Activated naive CD8-positive, alpha-beta T cell treated with anti-CD3 and anti-CD28 coated beads, Interleukin-2, amount 50 U/mL, for 24 hours (primary cell): ENCODE data around the gene WDR55.
"Not testable (repeated sequence)": the region's sequence is repeated elsewhere in the genome, so short reads cannot be mapped to it uniquely, and the experiment has no call there.

Source experiments
- ATAC-seq: fragments of 150-1000 bp; cut with Tn5 transposase; one replicate; pipeline ENCODE4 v1.10.0; 2021
- DNase-seq: peaks from one replicate; pipeline ENCODE4 v3.0.0; 2021
- H3K27ac Mint-ChIP-seq: one replicate; pipeline ENCODE4 v1.8.0; 2021; ENCODE audit warnings: mild to moderate bottlenecking, mixed read lengths
- H3K27me3 Mint-ChIP-seq: one replicate; pipeline ENCODE4 v1.8.0; 2021; ENCODE audit warnings: mixed read lengths
- H3K36me3 Mint-ChIP-seq: one replicate; pipeline ENCODE4 v1.8.0; 2021; ENCODE audit warnings: low read depth, mixed read lengths
- H3K4me1 Mint-ChIP-seq: one replicate; pipeline ENCODE4 v1.8.0; 2021; ENCODE audit warnings: mixed read lengths
- H3K4me3 Mint-ChIP-seq: one replicate; pipeline ENCODE4 v1.8.0; 2021; ENCODE audit warnings: mild to moderate bottlenecking, moderate library complexity, mixed read lengths
- H3K9me3 Mint-ChIP-seq: one replicate; pipeline ENCODE4 v1.8.0; 2021; ENCODE audit warnings: mixed read lengths

WDR55 gene

DNA sequence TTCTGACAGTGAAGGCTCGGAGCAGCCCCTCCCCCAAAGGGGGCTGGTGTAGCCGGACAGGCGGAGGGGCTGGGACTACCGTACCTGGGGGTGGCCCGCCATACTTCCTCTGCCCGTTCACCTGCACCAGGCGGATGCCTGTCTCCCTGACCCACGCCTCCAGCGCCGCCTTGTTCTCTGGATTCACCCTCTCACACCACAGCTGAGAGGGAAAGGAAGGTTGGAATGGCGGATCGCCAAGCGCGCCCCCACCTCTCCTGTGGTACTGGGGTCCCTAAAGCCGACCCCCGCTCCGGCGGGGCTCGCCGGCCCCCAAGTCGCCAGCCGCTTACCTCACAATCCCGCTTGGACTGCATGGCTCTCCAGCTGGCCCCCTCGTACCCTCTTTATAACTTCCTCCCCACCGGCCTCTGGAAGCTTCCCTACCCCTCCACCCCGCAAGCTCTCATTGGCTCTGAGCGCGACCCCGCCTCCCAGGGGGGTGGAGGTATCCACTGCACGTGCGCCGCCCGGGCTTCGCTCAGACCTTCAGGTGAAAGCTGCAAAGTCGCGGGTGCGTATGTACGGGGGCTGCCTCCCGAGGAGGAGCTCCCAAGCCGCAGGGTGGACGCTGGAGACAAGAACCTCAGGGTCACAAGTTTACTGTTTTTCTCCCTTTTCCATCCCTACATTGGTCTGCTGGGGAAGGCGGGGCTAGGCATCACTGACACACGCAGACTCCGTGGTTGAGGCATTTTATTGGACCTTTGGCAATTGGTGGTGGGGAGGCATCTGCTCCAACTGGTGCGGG, 8.7 kb downstream of the WDR55 start, which contains the start of gene DND1:
Gene DND1 (minus strand): TSS at position 390 of the 790 bp plus-strand sequence. CDS start 34 bp downstream, at position 356.
- ATAC-seq (no peak), DNase-seq (no peak)
- H3K36me3 Mint-ChIP-seq: peaks cover 58% of the 10 kb centered on the region
- H3K27ac Mint-ChIP-seq: no peak within 1 kb of the TSS
- no peak within 1 kb of the TSS for H3K4me3 Mint-ChIP-seq
- no peaks in the 10 kb centered on the region for H3K9me3 Mint-ChIP-seq
- no peaks in the 10 kb centered on the region for H3K27me3 Mint-ChIP-seq
- H3K4me1 Mint-ChIP-seq: peaks cover 3% of the 10 kb centered on the region

GRCh38 chr5:140674211-140674610, 9.5 kb downstream of the WDR55 start:
- peak; percentile 15 for ATAC-seq
- Mint-ChIP-seq H3K9me3 (no peaks in the 10 kb centered on the region), H3K4me3 (no peak overlapping the region), H3K27ac (no peak overlapping the region), H3K36me3 (peaks cover 49% of the 10 kb centered on the region), H3K27me3 (no peaks in the 10 kb centered on the region), H3K4me1 (peaks cover 3% of the 10 kb centered on the region)
- DNase-seq: no peak

- Mint-ChIP-seq H3K4me3 (no peak overlapping the region), H3K36me3 (peaks cover 46% of the 10 kb centered on the region), H3K27me3 (no peaks in the 10 kb centered on the region), H3K9me3 (no peaks in the 10 kb centered on the region), H3K4me1 (peaks cover 3% of the 10 kb centered on the region), H3K27ac (no peak overlapping the region)
- no peak for ATAC-seq
- DNase-seq: no peak
These were observed 9.9 kb downstream of the WDR55 start for GRCh38 chr5:140674629-140675028.

DNA sequence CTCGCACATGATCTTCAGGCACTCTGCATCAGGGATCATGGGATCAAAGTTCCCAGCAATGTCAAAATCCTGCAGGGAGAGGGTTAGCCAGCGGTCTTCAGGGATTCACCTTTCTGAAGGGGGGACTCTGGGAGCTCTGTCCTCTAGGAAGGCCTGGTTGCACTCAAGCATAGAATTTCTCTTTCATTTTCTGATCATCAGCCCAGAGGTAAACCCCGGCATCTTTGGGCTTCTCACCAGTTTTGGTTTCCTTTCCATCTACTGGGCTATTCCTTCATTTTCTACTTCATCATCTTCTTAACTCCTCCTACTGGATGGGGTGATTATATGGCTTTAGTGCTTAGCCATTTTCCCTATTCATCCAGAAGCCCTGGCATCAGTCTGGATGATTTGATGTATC, 13.2 kb downstream of the WDR55 start:
- DNase-seq (no peak), ATAC-seq (no peak)
- Mint-ChIP-seq H3K27ac (no peak overlapping the region), H3K27me3 (no peaks in the 10 kb centered on the region), H3K9me3 (no peaks in the 10 kb centered on the region), H3K4me3 (no peak overlapping the region), H3K36me3 (peaks cover 47% of the 10 kb centered on the region), H3K4me1 (peaks cover 3% of the 10 kb centered on the region)

DNA sequence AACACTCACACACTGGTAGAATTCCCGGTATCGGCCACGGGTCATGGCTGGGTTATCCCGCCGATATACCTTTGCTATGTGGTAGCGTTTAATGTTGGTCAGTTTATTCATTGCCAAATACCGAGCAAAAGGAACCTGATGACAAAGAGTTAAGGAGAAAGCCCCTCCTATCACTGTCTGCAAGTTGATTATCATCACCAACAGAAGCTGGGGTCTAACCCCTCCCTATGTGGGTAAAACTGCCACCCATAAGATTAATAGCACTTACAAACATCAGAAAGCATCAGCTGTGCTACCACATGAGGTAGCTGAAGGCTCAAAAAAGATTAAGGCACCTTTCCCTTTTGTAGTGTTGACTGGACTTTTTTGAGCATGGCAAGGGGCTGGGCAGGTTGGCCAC, 14.3 kb downstream of the WDR55 start:
- Mint-ChIP-seq H3K9me3 (no peaks in the 10 kb centered on the region), H3K36me3 (peaks cover 48% of the 10 kb centered on the region), H3K4me3 (no peak overlapping the region), H3K27me3 (no peaks in the 10 kb centered on the region), H3K27ac (no peak overlapping the region), H3K4me1 (peaks cover 3% of the 10 kb centered on the region)
- DNase-seq (no peak), ATAC-seq (no peak)

GRCh38 chr5:140690376-140690932, 25.8 kb downstream of the WDR55 start:
- H3K9me3 Mint-ChIP-seq: no peaks in the 10 kb centered on the region
- peaks cover 40% of the 10 kb centered on the region for H3K36me3 Mint-ChIP-seq
- H3K27ac Mint-ChIP-seq: peak overlapping the region; percentile 98
- peaks cover 45% of the 10 kb centered on the region for H3K4me1 Mint-ChIP-seq
- no peaks in the 10 kb centered on the region for H3K27me3 Mint-ChIP-seq
- ATAC-seq (no peak), DNase-seq (no peak)
- H3K4me3 Mint-ChIP-seq: peak overlapping the region; percentile 100

DNA sequence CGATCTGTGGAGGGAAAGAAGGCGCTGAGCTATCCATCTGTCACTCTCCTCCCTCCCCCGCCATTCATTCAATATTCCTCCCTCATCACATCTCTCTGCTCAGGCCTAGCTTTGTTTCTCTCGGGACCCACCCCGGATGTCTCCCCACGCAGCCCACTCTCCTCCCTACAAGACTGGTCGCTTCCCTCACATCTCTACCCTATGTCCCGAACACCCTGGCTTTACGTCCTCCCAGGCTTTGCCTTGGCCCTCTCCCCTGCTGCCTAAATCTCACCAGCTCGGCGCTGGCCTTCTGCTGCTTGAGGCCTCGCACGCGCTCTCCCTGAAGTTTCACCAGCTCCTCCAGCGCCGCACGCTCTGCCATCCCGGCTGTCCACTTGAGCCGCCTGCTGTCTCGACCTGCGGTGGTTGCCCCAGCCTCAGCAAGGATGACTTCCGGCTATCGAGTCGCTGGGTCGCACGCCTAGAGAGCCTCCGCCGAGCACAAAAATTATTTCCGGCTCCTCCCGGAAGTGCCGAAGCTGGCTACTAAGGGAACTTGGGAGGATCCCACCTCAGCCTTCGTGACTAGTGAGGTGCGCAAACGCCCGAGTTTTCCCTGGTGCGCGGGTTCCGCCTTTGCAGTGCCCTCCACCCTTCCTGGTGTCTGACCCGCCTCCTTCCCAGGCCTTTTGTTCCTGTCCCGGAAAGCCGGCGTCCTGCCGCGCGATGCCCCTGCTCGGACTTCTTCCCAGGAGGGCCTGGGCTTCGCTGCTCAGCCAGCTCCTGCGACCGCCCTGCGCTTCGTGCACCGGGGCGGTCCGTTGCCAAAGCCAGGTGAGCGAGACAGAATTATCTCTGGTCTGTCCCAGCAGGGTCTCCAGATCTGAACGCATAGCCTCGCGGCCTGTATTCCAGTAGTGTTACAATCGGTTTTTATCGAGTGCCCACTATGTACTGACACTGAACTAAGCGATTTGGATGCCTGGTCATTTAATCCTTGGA, 26.5 kb downstream of the WDR55 start, which contains the start of the genes HARS1 and HARS2:
Gene HARS1 (minus strand): TSS at position 430 of the 984 bp plus-strand sequence. CDS start 66 bp downstream, at position 364.
Gene HARS2 (plus strand): TSS at position 515 of the 984 bp plus-strand sequence. CDS start 194 bp downstream, at position 709.
- H3K27me3 Mint-ChIP-seq: no peaks in the 10 kb centered on the region
- peaks cover 48% of the 10 kb centered on the region for H3K4me1 Mint-ChIP-seq
- no peaks in the 10 kb centered on the region for H3K9me3 Mint-ChIP-seq
- ATAC-seq (peak; percentile 98), DNase-seq (peak; percentile 86)
- H3K27ac Mint-ChIP-seq: peak within 1 kb of the TSS; percentile 98
- peak within 1 kb of the TSS; percentile 100 for H3K4me3 Mint-ChIP-seq
- H3K36me3 Mint-ChIP-seq: peaks cover 48% of the 10 kb centered on the region

GRCh38 chr5:140694276-140694675, 29.6 kb downstream of the WDR55 start:
- ATAC-seq (no peak), DNase-seq (no peak)
- H3K27ac Mint-ChIP-seq: no peak overlapping the region
- peaks cover 65% of the 10 kb centered on the region for H3K36me3 Mint-ChIP-seq
- H3K9me3 Mint-ChIP-seq: no peaks in the 10 kb centered on the region
- H3K27me3 Mint-ChIP-seq: no peaks in the 10 kb centered on the region
- peaks cover 36% of the 10 kb centered on the region for H3K4me1 Mint-ChIP-seq
- no peak overlapping the region for H3K4me3 Mint-ChIP-seq

GRCh38 chr5:140696891-140697492, 32.3 kb downstream of the WDR55 start:
- no peak overlapping the region for H3K27ac Mint-ChIP-seq
- no peaks in the 10 kb centered on the region for H3K27me3 Mint-ChIP-seq
- no peaks in the 10 kb centered on the region for H3K9me3 Mint-ChIP-seq
- H3K36me3 Mint-ChIP-seq: peaks cover 76% of the 10 kb centered on the region
- H3K4me3 Mint-ChIP-seq: no peak overlapping the region
- ATAC-seq (no peak), DNase-seq (no peak)
- H3K4me1 Mint-ChIP-seq: peaks cover 35% of the 10 kb centered on the region

DNA sequence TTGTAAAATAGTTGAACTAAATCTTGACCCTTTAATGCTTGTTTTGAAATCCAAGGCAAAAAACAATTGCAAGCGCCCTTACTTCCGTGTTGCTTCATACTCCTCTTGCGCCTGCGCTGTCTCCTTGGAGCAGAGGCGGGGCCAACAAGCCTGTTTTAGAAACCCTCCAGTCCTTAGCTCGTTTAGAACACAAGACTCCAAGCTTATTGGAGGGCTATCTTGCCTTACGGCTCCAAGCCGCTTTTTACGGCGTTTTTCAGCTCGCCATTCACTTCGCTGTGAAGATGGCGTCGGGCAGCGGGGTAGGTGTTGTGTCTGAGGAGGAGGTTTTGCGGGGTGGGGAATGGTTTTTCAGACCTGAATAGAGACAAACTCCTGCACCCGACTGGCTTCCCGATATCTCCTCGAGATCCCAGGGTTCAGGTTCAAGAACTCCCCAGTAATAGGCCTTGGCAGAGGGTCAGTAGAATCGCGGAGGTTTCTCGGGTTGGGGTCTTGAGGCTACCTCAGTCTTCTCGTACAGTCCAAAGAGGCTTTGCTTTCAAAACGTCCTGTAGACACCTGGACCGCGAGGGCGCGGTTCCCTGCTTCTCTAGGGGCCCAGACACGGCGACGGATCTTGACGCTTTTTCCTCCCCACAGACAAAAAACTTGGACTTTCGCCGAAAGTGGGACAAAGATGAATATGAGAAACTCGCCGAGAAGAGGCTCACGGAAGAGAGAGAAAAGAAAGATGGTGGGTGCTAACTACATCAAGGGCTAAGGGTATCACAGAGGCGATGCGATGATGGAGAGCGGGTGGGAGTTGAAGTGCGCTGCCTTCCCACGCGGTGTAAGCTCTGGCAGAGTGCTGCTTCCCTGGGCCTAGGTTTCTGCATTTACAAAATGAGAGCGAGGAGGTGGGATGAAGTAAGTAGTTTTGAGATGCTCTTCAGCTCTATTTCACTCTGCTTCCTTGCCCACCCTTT, 35.8 kb downstream of the WDR55 start, which contains the start of gene ZMAT2:
Gene ZMAT2 (plus strand): TSS at position 271 of the 968 bp plus-strand sequence. CDS start 14 bp downstream, at position 285.
- DNase-seq: peak; percentile 90

GRCh38 chr5:140707812-140708211, 43.1 kb downstream of the WDR55 start:
- no peak overlapping the region for H3K4me3 Mint-ChIP-seq
- H3K36me3 Mint-ChIP-seq: peaks cover 31% of the 10 kb centered on the region
- no peak overlapping the region for H3K27ac Mint-ChIP-seq
- DNase-seq: no peak
- H3K9me3 Mint-ChIP-seq: no peaks in the 10 kb centered on the region
- H3K27me3 Mint-ChIP-seq: peaks cover 3% of the 10 kb centered on the region
- ATAC-seq: no peak
- peaks cover 17% of the 10 kb centered on the region for H3K4me1 Mint-ChIP-seq

More for the DNA sequence above, 35.8 kb downstream of the WDR55 start, which contains the start of gene ZMAT2:
- peak within 1 kb of the TSS; percentile 93 for H3K27ac Mint-ChIP-seq
- peak within 1 kb of the TSS; percentile 98 for H3K4me3 Mint-ChIP-seq
- H3K9me3 Mint-ChIP-seq: no peaks in the 10 kb centered on the region
- peaks cover 81% of the 10 kb centered on the region for H3K36me3 Mint-ChIP-seq
- ATAC-seq: peak; percentile 97
- no peaks in the 10 kb centered on the region for H3K27me3 Mint-ChIP-seq
- H3K4me1 Mint-ChIP-seq: peaks cover 26% of the 10 kb centered on the region

GRCh38 chr5:140708787-140709186, 44.1 kb downstream of the WDR55 start:
- ATAC-seq, DNase-seq, H3K27me3 Mint-ChIP-seq, H3K4me3 Mint-ChIP-seq, H3K9me3 Mint-ChIP-seq, H3K27ac Mint-ChIP-seq: not testable (repeated sequence)
- Mint-ChIP-seq H3K36me3 (peaks cover 27% of the 10 kb centered on the region), H3K4me1 (peaks cover 20% of the 10 kb centered on the region)
